ENCODE measurements around the gene SNHG17.
"Not testable (repeated sequence)": the region's sequence is repeated elsewhere in the genome, so short reads cannot be mapped to it uniquely, and the experiment has no call there.

Gene SNHG17

DNA sequence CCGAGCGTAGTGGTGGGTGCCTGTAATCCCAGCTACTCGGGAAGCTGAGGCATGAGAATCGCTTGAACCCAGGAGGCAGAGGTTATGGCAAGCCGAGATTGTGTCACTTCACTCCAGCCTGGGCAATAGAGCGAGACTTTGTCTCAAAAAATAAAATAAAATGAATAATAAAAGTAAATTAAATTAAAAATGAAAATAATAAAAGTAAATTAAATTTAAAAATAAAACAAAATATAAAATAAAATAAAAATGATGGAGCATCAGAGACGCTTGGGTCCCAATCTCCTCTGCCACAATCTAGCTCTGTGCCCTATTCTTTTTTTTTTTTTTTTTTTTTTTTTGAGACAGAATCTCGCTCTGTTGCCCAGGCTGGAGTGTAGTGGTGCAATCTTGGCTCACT lies 6.0 kb upstream of the SNHG17 start:
- not testable (repeated sequence) for ATAC-seq (replicated peaks); H3K27ac Mint-ChIP-seq; H3K4me1 Mint-ChIP-seq (ENCODE audit: low read depth in 2 of 2); H3K36me3 Mint-ChIP-seq (ENCODE audit: insufficient read depth); H3K9me3 Mint-ChIP-seq; DNase-seq; H3K4me3 Mint-ChIP-seq
- H3K27me3 Mint-ChIP-seq = peaks cover 29 to 40% of the 10 kb centered on the region in 2 donors

GRCh38 chr20:38437796-38438195 lies 2.7 kb upstream of the SNHG17 start:
- Mint-ChIP-seq H3K9me3 (no peaks in the 10 kb centered on the region), H3K36me3 (ENCODE audit: insufficient read depth) (peaks cover 20% of the 10 kb centered on the region), H3K4me3 (no peak overlapping the region), H3K4me1 (ENCODE audit: low read depth in 2 of 2) (peaks cover 14 to 16% of the 10 kb centered on the region in 2 donors), H3K27ac (no peak overlapping the region), H3K27me3 (peaks cover 28 to 36% of the 10 kb centered on the region in 2 donors)
- DNase-seq (no peak), ATAC-seq (replicated peaks) (no peak)

DNA sequence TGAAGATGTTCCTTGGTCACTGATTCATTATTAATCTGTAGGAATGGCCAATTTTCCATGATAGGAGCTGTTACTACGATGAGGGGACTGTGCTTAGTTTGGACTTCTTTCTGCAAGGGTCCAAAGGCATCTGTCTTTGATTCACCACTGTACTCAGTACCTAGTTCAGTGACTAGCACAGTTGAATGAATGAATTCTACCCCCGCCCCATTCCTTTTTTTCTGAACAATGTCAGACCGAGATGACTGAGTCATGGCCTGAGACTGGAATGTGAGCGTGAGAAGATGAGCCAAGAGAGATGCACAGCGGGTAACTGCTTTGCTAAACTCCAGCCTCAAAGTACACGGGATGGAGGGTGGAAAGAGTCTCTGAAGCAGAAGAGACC lies 419 bp upstream of the SNHG17 start:
- ATAC-seq (replicated peaks) (no peak), DNase-seq (no peak)
- Mint-ChIP-seq H3K4me1 (ENCODE audit: low read depth in 2 of 2) (peaks cover 25 to 38% of the 10 kb centered on the region in 2 donors), H3K27ac (peak overlapping the region; percentile 94 to 95), H3K4me3 (peak overlapping the region; percentile 88 to 90), H3K9me3 (no peaks in the 10 kb centered on the region), H3K27me3 (peaks cover 15 to 19% of the 10 kb centered on the region in 2 donors), H3K36me3 (ENCODE audit: insufficient read depth) (peaks cover 36% of the 10 kb centered on the region)

GRCh38 chr20:38434301-38434741 lies 807 bp downstream of the SNHG17 start:
- H3K4me3 Mint-ChIP-seq = peak overlapping the region; percentile 88 to 90
- peaks cover 12 to 14% of the 10 kb centered on the region in 2 donors for H3K27me3 Mint-ChIP-seq
- peak overlapping the region; percentile 94 to 95 for H3K27ac Mint-ChIP-seq
- peaks cover 48% of the 10 kb centered on the region for H3K36me3 Mint-ChIP-seq (ENCODE audit: insufficient read depth)
- ATAC-seq (replicated peaks) (peak; percentile 23), DNase-seq (peak in 2 of 3 experiments; percentile 16 to 17)
- peaks cover 29 to 38% of the 10 kb centered on the region in 2 donors for H3K4me1 Mint-ChIP-seq (ENCODE audit: low read depth in 2 of 2)
- no peaks in the 10 kb centered on the region for H3K9me3 Mint-ChIP-seq

GRCh38 chr20:38433304-38433972 lies 1.7 kb downstream of the SNHG17 start:
- Mint-ChIP-seq H3K27me3 (peaks cover 3 to 5% of the 10 kb centered on the region in 2 donors), H3K36me3 (ENCODE audit: insufficient read depth) (peaks cover 57% of the 10 kb centered on the region), H3K4me3 (peak overlapping the region; percentile 88 to 90), H3K9me3 (no peaks in the 10 kb centered on the region), H3K27ac (peak overlapping the region; percentile 94 to 95), H3K4me1 (ENCODE audit: low read depth in 2 of 2) (peaks cover 36 to 44% of the 10 kb centered on the region in 2 donors)
- ATAC-seq (replicated peaks) (no peak), DNase-seq (no peak)

GRCh38 chr20:38432870-38433269 lies 2.3 kb downstream of the SNHG17 start:
- not testable (repeated sequence) for H3K27me3 Mint-ChIP-seq; H3K9me3 Mint-ChIP-seq; ATAC-seq (replicated peaks); DNase-seq
- peak overlapping the region; percentile 88 to 90 for H3K4me3 Mint-ChIP-seq
- H3K4me1 Mint-ChIP-seq (ENCODE audit: low read depth in 2 of 2) = peaks cover 38 to 48% of the 10 kb centered on the region in 2 donors
- peaks cover 62% of the 10 kb centered on the region for H3K36me3 Mint-ChIP-seq (ENCODE audit: insufficient read depth)
- H3K27ac Mint-ChIP-seq = peak overlapping the region; percentile 0 to 88

GRCh38 chr20:38432292-38432691 lies 2.8 kb downstream of the SNHG17 start:
- Mint-ChIP-seq H3K36me3 (ENCODE audit: insufficient read depth) (peaks cover 67% of the 10 kb centered on the region), H3K27ac (peak overlapping the region; percentile 0 to 88), H3K4me3 (peak overlapping the region in 1 of 2 donors; percentile 88), H3K27me3 (no peaks in the 10 kb centered on the region), H3K9me3 (no peaks in the 10 kb centered on the region), H3K4me1 (ENCODE audit: low read depth in 2 of 2) (peaks cover 38 to 49% of the 10 kb centered on the region in 2 donors)
- DNase-seq (no peak), ATAC-seq (replicated peaks) (no peak)

DNA sequence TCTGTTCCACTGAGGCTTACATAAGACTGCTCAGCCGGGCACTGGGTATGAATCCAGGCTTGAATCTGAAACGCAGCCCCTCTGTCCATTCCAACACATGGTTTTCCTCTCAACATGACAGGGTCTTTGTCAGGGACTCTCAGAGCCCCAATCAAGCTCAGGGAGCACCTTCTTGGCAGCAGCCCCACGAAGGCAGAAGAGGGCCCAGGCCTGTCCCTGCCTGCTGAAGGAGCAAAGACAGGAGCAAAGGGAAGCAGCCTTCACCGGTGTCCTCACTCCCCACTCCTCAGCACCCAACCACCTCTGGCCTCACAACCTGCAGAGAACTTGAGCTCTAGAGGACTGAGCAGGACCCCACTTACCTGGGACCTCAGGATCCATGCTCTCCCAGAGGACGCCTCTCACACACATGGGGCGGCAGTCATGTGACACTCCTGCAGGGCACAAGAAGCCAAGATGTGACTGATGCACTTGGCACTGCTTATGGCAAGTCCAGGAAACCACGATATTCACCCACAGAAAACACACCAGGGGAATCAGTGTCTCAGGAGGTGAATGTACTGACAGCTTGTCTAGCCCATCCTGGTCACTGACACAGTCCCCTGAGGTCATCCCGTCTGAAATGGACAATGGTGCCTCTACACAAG lies 4.3 kb downstream of the SNHG17 start:
- no peaks in the 10 kb centered on the region for H3K9me3 Mint-ChIP-seq
- H3K4me1 Mint-ChIP-seq (ENCODE audit: low read depth in 2 of 2) = peaks cover 41 to 54% of the 10 kb centered on the region in 2 donors
- no peak overlapping the region for H3K4me3 Mint-ChIP-seq
- H3K27ac Mint-ChIP-seq = peak overlapping the region; percentile 12 to 88
- ATAC-seq (replicated peaks) (no peak), DNase-seq (no peak)
- no peaks in the 10 kb centered on the region for H3K27me3 Mint-ChIP-seq
- H3K36me3 Mint-ChIP-seq (ENCODE audit: insufficient read depth) = peaks cover 81% of the 10 kb centered on the region

DNA sequence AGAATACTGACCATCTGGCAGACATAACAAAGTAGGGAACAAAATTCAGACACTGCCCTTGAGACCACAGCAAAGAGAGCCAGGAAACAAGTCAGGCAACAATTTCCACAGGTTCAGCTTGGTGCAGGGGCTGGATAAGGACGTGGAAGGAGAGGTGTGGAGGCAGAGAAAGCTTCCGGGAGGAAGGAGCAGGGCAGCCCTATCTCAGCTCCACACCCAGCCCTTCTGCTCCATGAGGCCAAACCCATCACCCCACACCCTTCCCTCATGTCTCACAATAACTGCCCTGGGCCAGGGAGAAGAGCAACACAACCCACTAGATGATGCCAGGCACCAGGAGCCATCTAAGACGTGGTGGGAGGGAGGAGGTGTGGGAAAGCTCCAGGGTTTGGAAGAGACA lies 5.8 kb downstream of the SNHG17 start:
- Mint-ChIP-seq H3K27me3 (no peaks in the 10 kb centered on the region), H3K27ac (peak overlapping the region; percentile 84 to 89), H3K9me3 (no peaks in the 10 kb centered on the region), H3K36me3 (ENCODE audit: insufficient read depth) (peaks cover 90% of the 10 kb centered on the region), H3K4me1 (ENCODE audit: low read depth in 2 of 2) (peaks cover 38 to 58% of the 10 kb centered on the region in 2 donors), H3K4me3 (no peak overlapping the region)
- DNase-seq = no peak
- no peak for ATAC-seq (replicated peaks)

GRCh38 chr20:38428800-38429199 lies 6.3 kb downstream of the SNHG17 start:
- DNase-seq = no peak
- peaks cover 90% of the 10 kb centered on the region for H3K36me3 Mint-ChIP-seq (ENCODE audit: insufficient read depth)
- no peak for ATAC-seq (replicated peaks)
- H3K27ac Mint-ChIP-seq = peak overlapping the region in 1 of 2 donors; percentile 89
- peaks cover 34 to 55% of the 10 kb centered on the region in 2 donors for H3K4me1 Mint-ChIP-seq (ENCODE audit: low read depth in 2 of 2)
- H3K4me3 Mint-ChIP-seq = no peak overlapping the region
- H3K27me3 Mint-ChIP-seq = no peaks in the 10 kb centered on the region
- no peaks in the 10 kb centered on the region for H3K9me3 Mint-ChIP-seq

- peak overlapping the region in 1 of 2 donors; percentile 65 for H3K27ac Mint-ChIP-seq
These were observed 7.5 kb downstream of the SNHG17 start for GRCh38 chr20:38427655-38428023.

GRCh38 chr20:38426006-38426897 lies 8.9 kb downstream of the SNHG17 start:
- Mint-ChIP-seq H3K27ac (peak overlapping the region; percentile 12 to 32), H3K36me3 (ENCODE audit: insufficient read depth) (peaks cover 93% of the 10 kb centered on the region), H3K4me3 (no peak overlapping the region), H3K4me1 (ENCODE audit: low read depth in 2 of 2) (peaks cover 24 to 41% of the 10 kb centered on the region in 2 donors), H3K9me3 (no peaks in the 10 kb centered on the region), H3K27me3 (no peaks in the 10 kb centered on the region)
- ATAC-seq (replicated peaks) (no peak), DNase-seq (no peak)

More at GRCh38 chr20:38427655-38428023, 7.5 kb downstream of the SNHG17 start:
- peaks cover 90% of the 10 kb centered on the region for H3K36me3 Mint-ChIP-seq (ENCODE audit: insufficient read depth)
- DNase-seq = no peak
- no peak overlapping the region for H3K4me3 Mint-ChIP-seq
- peaks cover 31 to 46% of the 10 kb centered on the region in 2 donors for H3K4me1 Mint-ChIP-seq (ENCODE audit: low read depth in 2 of 2)
- H3K9me3 Mint-ChIP-seq = no peaks in the 10 kb centered on the region
- H3K27me3 Mint-ChIP-seq = no peaks in the 10 kb centered on the region
- ATAC-seq (replicated peaks) = no peak

DNA sequence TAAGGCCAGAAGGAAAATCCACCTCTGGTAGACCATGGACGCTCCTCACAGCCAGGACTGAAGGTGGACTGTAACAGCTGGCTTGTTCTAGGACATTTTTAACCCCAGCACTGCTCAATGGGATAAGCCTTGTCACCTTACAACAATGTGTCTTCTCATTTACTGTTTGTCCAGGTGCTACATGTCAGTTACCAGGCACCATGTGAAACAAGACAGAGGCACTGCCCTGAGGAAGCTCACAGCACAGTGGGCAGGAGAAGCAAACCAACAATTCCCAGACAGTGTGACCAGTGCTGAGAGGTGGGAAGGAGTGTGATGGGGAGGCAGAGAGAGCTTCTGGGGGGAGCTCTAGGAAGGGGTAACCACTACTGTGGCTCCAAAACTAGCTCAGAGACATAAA lies 10.7 kb downstream of the SNHG17 start:
- no peaks in the 10 kb centered on the region for H3K27me3 Mint-ChIP-seq
- DNase-seq (no peak), ATAC-seq (replicated peaks) (no peak)
- H3K4me3 Mint-ChIP-seq = no peak overlapping the region
- H3K4me1 Mint-ChIP-seq (ENCODE audit: low read depth in 2 of 2) = peaks cover 22 to 35% of the 10 kb centered on the region in 2 donors
- H3K36me3 Mint-ChIP-seq (ENCODE audit: insufficient read depth) = peaks cover 95% of the 10 kb centered on the region
- H3K9me3 Mint-ChIP-seq = no peaks in the 10 kb centered on the region
- peak overlapping the region in 1 of 2 donors; percentile 13 for H3K27ac Mint-ChIP-seq
